Endodermal cell (in vitro differentiated cells): ENCODE results near the gene SPPL3. TPM values are rescaled to one million over a fixed set of nuclear protein-coding genes. Genes with fewer than 3 reads are reported as not detected.

Experiments used
- DNase-seq: peaks from one replicate; pipeline ENCODE4 v3.0.0-alpha.2; 2017
- H3K27ac ChIP-seq: 2 replicates; pipeline ENCODE4 v1.5.1; 2013; ENCODE audit warnings: mild to moderate bottlenecking, low read depth, low read length, moderate library complexity
- H3K27me3 ChIP-seq: 2 replicates; pipeline ENCODE4 v1.6.1; 2013; ENCODE audit warnings: mild to moderate bottlenecking, low read length, moderate library complexity; ENCODE audit not compliant: insufficient read depth, control insufficient read depth, poor library complexity, severe bottlenecking
- H3K36me3 ChIP-seq: 2 replicates; pipeline ENCODE4 v1.7.0; 2013; ENCODE audit warnings: mild to moderate bottlenecking, low read length, moderate library complexity; ENCODE audit not compliant: control insufficient read depth, insufficient read depth
- H3K4me1 ChIP-seq: one replicate; pipeline ENCODE4 v1.7.0; 2013; ENCODE audit warnings: low read length; ENCODE audit not compliant: control insufficient read depth, insufficient read depth
- H3K4me3 ChIP-seq: 2 replicates; pipeline ENCODE4 v1.5.1; 2013; ENCODE audit warnings: mild to moderate bottlenecking, low read length, moderate library complexity
- H3K9ac ChIP-seq: 2 replicates; pipeline ENCODE4 v1.6.1; 2013; ENCODE audit warnings: mild to moderate bottlenecking, low read length, moderate library complexity; ENCODE audit not compliant: poor library complexity, severe bottlenecking; ENCODE audit errors: extremely low read depth
- H3K9me3 ChIP-seq: 2 replicates; pipeline ENCODE4 v1.6.1; 2013; ENCODE audit warnings: mild to moderate bottlenecking, low read length, moderate library complexity; ENCODE audit not compliant: control insufficient read depth
- H3K27ac Mint-ChIP-seq: 2 replicates; pipeline ENCODE4 v1.8.0; 2020; ENCODE audit warnings: mixed read lengths
- H3K27me3 Mint-ChIP-seq: 2 replicates; pipeline ENCODE4 v1.8.0; 2021; ENCODE audit warnings: mild to moderate bottlenecking, mixed read lengths; ENCODE audit not compliant: insufficient read depth
- H3K36me3 Mint-ChIP-seq: 2 replicates; pipeline ENCODE4 v1.8.0; 2020; ENCODE audit warnings: low read depth, mixed read lengths
- H3K4me1 Mint-ChIP-seq: 2 replicates; pipeline ENCODE4 v1.8.0; 2020; ENCODE audit warnings: mixed read lengths
- H3K4me3 Mint-ChIP-seq: 2 replicates; pipeline ENCODE4 v1.8.0; 2020; ENCODE audit warnings: mild to moderate bottlenecking, moderate library complexity, mixed read lengths
- H3K9me3 Mint-ChIP-seq: 2 replicates; pipeline ENCODE4 v1.8.0; 2020; ENCODE audit warnings: mild to moderate bottlenecking, mixed read lengths
- CTCF ChIP-seq: fragments of 200-600 bp; sonication (generic); conservative IDR thresholded peaks from 2 replicates; pipeline ENCODE4 v1.5.0; 2021; ENCODE audit warnings: antibody characterized with exemption, mild to moderate bottlenecking
- WGBS, 2 experiments: methylation state at CpG; one replicate each; pipeline versions ENCODE4 v1.1.5 to v1.1.7; 2013; ENCODE audit warnings: missing lambda C conversion rate in 2 of 2, mixed read lengths in 1 of 2; ENCODE audit not compliant: insufficient coverage in 1 of 2, insufficient read length in 1 of 2; 5-methylcytosine and 5-hydroxymethylcytosine counted together
- total RNA-seq, 2 donors: library from RNA; stranded (reverse); fragmentation: NEBNext Ultra II Directional in 1 of 2; extraction: Animal tissue kit (Norgen Biotek cat#: 25700) in 1 of 2; gene quantifications; 2 replicates in 1 of 2; 3 replicates in 1 of 2; pipeline ENCODE4 v1.2.1, GENCODE V29; 2021

SPPL3 gene
- total RNA-seq, 2 donors from 2014 or later: 41.1 to 46.8 TPM

DNA sequence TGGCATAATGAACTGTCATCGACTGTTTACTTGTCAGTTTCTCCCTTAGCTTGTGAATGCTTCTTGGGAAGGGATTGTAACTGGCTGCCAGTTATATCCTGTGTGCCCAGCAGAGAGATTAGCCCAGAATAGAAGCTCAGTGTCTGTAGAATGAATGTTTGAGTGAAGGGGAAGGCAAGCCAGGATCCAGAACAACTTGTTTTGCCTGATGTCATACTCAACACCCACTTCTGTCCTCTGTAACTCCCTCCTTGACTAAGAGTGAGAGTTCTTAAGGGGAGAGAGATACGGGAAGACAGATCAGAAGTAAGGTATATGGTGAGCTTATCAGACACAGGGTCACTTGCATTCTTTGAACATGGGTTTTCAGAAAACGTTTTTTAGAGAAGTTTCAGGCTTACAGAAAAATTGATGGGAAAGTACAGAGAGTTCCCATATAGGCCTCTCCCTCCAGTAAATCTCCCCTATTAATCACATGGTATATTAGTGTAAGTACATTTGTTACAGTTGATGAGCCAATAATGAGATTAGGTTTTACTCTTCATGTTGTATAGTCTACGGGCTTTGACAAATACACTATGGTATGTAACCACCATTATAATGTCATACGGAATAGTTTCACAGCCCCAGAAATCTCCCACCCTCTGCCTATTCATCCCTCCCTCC is 5.6 kb upstream of the SPPL3 start:
- Histone ChIP-seq H3K36me3 (no peaks in the 10 kb centered on the region), H3K9ac (no peak overlapping the region), H3K27ac (no peak overlapping the region), H3K4me3 (no peak overlapping the region), H3K4me1 (no peaks in the 10 kb centered on the region), H3K27me3 (no peaks in the 10 kb centered on the region), H3K9me3 (no peaks in the 10 kb centered on the region)
- no peak for TF ChIP-seq CTCF
- no peaks in the 10 kb centered on the region for H3K9me3 Mint-ChIP-seq
- H3K4me3 Mint-ChIP-seq: no peak overlapping the region
- H3K4me1 Mint-ChIP-seq: no peaks in the 10 kb centered on the region
- DNase-seq: peak; percentile 22
- no peak overlapping the region for H3K27ac Mint-ChIP-seq
- H3K27me3 Mint-ChIP-seq: no peaks in the 10 kb centered on the region
- H3K36me3 Mint-ChIP-seq: no peaks in the 10 kb centered on the region
- 81 to 100% methylated on average over 3 to 5 of the region's 5 CpGs for WGBS, 2 experiments

DNA sequence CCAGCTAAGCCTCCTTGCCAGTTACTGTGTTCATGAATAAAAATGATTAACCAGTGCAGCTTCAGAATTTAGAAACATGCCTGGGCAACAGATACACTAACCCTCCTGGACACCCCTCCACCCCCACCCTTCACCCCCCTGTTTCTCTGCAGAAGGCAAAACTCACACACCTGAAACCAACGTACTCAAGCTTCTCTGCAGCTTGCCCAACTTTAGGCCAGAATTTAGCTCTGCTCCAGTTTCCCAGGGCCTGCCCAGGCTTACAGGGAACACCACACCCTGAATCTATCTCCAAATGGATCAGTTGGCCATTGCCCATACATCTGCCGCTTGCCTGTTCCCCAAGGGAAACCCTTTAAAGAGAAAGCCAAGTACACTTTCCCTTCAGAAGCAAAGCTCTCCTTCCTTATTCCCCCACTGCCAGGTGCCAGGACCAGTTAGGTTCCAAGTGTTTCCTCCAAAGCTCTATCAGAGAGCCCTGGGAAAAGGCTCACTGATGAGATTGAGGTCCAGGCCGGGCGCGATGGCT is 1.8 kb upstream of the SPPL3 start:
- DNase-seq: peak; percentile 45
- Histone ChIP-seq H3K9me3 (no peaks in the 10 kb centered on the region), H3K9ac (no peak overlapping the region), H3K27ac (no peak overlapping the region), H3K4me3 (no peak overlapping the region), H3K27me3 (no peaks in the 10 kb centered on the region), H3K36me3 (no peaks in the 10 kb centered on the region), H3K4me1 (no peaks in the 10 kb centered on the region)
- Mint-ChIP-seq H3K27me3 (no peaks in the 10 kb centered on the region), H3K4me1 (peaks cover 17% of the 10 kb centered on the region), H3K9me3 (no peaks in the 10 kb centered on the region), H3K36me3 (peaks cover 4% of the 10 kb centered on the region), H3K27ac (no peak overlapping the region), H3K4me3 (no peak overlapping the region)
- 83 to 95% methylated on average over 3 to 5 of the region's 5 CpGs for WGBS, 2 experiments
- no peak for TF ChIP-seq CTCF

- Mint-ChIP-seq H3K4me1 (peaks cover 17% of the 10 kb centered on the region), H3K27me3 (no peaks in the 10 kb centered on the region), H3K9me3 (no peaks in the 10 kb centered on the region), H3K4me3 (peak overlapping the region; percentile 96), H3K36me3 (peaks cover 15% of the 10 kb centered on the region), H3K27ac (peak overlapping the region; percentile 94)
- Histone ChIP-seq H3K27me3 (no peaks in the 10 kb centered on the region), H3K9ac (peak overlapping the region; percentile 63), H3K27ac (peak overlapping the region; percentile 73), H3K9me3 (no peaks in the 10 kb centered on the region), H3K4me3 (peak overlapping the region; percentile 82), H3K36me3 (peaks cover 13% of the 10 kb centered on the region), H3K4me1 (no peaks in the 10 kb centered on the region)
- no peak for TF ChIP-seq CTCF
- DNase-seq: peak; percentile 81
- WGBS, 2 experiments: 0% methylated on average over 11 to 79 of the region's 85 CpGs
Measured at GRCh38 chr12:120903412-120904196, 554 bp downstream of the SPPL3 start.
